Stomach (tissue), 4 donors: ENCODE measurements around the gene RBMS3.

Experiments used
- POLR2AphosphoS5 ChIP-seq, 3 donors: sonication (generic); formaldehyde crosslinking; IDR thresholded peaks; one replicate each; pipeline ENCODE4 v1.6.1; 2016; ENCODE audit warnings: antibody characterized with exemption in 3 of 3
- TF ChIP-seq, protein P1 (sequence below), 7 experiments: fragments of 450-650 bp in 4 of 7; fragments of 200-600 bp in 3 of 7; sonication (generic) in 3 of 7; IDR thresholded peaks; one replicate each; pipeline ENCODE4 v1.5.1; 2016 to 2019; ENCODE audit warnings: antibody characterized with exemption in 7 of 7, control low read depth in 2 of 7, mild to moderate bottlenecking in 1 of 7

DNA sequence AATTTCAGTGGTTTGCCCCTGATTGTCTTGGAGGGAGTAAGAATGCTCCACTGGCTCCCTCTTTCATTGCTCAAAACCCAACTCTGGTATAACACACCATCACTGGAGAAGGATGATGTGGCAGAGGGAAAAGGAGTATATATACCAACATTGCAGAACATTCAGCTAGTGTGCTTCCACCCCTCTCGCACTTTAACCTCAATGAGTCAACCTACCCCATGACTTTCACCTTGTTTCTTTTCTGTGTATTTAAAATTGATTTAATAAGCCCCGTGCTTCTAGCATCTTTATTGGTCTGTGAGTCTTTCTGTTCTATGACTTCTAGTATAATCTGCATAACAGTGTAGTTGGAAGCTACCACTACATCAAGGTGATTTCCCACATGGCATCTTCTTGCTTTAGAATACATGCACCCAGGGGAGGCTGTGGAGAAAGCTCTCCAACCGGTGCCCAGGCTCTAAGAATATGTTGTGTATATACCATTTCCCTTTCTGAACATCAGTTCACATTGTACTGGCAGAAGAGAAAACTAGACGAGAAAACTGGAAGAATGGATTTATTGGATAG lies 730.4 kb downstream of the RBMS3 start:
- TF ChIP-seq, protein P1, sequence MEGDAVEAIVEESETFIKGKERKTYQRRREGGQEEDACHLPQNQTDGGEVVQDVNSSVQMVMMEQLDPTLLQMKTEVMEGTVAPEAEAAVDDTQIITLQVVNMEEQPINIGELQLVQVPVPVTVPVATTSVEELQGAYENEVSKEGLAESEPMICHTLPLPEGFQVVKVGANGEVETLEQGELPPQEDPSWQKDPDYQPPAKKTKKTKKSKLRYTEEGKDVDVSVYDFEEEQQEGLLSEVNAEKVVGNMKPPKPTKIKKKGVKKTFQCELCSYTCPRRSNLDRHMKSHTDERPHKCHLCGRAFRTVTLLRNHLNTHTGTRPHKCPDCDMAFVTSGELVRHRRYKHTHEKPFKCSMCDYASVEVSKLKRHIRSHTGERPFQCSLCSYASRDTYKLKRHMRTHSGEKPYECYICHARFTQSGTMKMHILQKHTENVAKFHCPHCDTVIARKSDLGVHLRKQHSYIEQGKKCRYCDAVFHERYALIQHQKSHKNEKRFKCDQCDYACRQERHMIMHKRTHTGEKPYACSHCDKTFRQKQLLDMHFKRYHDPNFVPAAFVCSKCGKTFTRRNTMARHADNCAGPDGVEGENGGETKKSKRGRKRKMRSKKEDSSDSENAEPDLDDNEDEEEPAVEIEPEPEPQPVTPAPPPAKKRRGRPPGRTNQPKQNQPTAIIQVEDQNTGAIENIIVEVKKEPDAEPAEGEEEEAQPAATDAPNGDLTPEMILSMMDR (IDR thresholded peaks at IDR 0.05), result no peak
- TF ChIP-seq POLR2AphosphoS5 (IDR thresholded peaks at IDR 0.05), result no peak
